GM18909 (cell line): ENCODE results near the gene ROGDI.
A peak's percentile ranks its signal among the peaks of the same experiment; 100 is the strongest.

Source experiments
- ATAC-seq: cut with Tn5 transposase; IDR thresholded peaks from one replicate; pipeline ENCODE4 v1.9.1; 2021; ENCODE audit warnings: mild to moderate bottlenecking; ENCODE audit not compliant: unreplicated experiment, poor library complexity

Gene ROGDI

DNA sequence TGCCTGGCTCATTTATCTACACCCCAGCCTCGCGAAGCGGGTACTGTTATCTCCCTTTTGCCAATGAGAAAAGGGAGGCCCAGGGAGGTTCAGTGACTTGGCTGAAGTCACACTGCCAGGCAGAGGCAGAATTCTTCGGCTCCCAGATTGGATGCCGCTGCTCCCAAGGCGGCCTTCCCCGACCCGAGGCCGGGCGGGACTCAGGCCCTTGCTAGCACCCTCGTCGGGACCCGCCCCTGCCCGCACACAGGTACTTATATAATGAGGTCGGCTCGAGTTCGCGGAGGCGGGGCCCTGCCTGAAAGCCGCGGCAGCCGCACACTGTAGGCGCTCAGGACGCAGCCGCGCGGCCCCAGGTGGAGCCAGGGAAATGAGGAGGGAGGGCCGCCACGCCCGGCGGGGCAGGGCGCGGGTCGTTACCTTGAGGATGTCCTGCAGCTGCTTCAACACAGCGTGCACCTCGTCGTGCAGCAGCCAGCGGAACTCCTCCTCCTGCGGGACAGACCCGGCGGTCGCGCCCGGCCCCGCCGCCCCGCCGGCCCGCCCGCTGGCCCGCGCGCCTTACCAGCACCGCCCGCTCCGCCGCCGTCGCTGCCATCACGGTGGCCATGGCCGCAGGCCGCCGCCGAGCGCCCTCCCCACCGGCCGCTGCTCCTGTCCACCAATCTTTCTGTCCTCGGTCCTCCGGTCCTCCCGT, at the start of gene ROGDI:
TSS of gene ROGDI (minus strand) at position 672 of the 697 bp plus-strand sequence. CDS start at position 610, 62 bp downstream.
- ATAC-seq: peak; percentile 51

- ATAC-seq: no peak
Observed at GRCh38 chr16:4850211-4850610, 47.8 kb upstream of the ROGDI start.

DNA sequence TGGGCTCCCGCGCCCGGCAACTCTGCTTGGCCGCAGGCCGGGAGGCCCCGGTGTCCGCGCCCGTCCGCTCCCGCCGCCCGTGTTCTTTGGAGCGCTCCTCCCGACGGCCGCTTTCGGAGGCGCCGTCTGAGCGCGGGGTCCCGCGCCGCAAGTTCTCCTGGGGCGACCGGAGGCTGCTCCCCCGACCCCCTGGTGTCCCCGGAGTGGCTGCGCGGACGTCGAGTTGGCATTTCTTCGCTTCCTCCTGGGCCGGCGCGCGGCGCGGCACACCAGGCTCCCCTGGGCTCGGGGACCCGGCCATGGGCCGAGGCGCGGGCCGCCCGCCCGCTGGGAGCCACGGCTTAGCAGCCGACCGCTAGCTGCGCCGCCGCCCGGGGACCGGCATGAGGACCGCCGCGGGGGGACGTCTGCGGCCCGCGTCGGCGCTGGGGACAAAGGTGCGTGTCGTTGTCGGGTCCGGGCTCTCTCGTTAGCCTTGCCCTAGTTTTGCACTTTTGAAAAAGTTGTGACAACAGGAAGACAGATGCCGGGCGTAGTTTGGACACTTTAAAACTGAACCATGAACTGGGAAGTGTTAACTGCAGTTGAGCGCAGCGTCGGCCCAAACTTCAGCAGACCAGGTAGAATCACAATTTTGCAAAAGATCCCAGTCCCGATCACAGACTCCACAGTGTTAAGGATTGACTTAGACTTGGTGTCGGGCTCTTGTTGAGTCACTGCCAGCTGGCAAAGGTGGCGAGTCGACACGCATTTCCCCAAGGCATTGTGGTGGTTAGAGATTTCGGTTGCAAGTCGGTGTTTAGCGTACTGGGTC, 45.5 kb upstream of the ROGDI start:
- ATAC-seq: peak; percentile 26

GRCh38 chr16:4846901-4847773, 44.7 kb upstream of the ROGDI start, which contains the start of the genes GLYR1 and UBN1:
Gene GLYR1 (minus strand): TSS chr16:4847288. CDS start chr16:4847265, 23 bp downstream.
Gene UBN1 (plus strand): TSS chr16:4847481. CDS start chr16:4852918, 5,437 bp downstream.
- ATAC-seq: peak; percentile 88

- peak; percentile 36 for ATAC-seq
Observed at GRCh38 chr16:4846503-4846900, 44.1 kb upstream of the ROGDI start.

DNA sequence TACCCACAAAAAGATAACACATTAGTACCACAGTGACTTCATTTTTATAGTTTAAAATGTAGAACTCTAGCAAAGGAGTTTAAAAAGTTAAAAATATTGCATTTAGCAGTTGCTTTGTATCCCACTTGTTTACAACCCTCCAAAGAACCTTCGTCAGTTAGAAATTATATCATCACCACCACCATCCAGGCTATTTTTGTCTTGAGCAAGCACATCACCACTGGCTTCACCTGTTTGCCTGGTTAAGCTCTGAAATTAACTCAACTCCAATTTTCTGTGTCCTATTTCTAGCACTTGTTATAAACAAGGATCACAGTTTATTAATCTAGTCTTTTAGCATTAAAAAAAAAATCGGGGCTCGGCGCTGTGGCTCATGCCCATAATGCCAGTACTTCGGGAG, 38.6 kb upstream of the ROGDI start:
- no peak for ATAC-seq

- no peak for ATAC-seq
Observed at GRCh38 chr16:4839942-4840341, 37.5 kb upstream of the ROGDI start.

DNA sequence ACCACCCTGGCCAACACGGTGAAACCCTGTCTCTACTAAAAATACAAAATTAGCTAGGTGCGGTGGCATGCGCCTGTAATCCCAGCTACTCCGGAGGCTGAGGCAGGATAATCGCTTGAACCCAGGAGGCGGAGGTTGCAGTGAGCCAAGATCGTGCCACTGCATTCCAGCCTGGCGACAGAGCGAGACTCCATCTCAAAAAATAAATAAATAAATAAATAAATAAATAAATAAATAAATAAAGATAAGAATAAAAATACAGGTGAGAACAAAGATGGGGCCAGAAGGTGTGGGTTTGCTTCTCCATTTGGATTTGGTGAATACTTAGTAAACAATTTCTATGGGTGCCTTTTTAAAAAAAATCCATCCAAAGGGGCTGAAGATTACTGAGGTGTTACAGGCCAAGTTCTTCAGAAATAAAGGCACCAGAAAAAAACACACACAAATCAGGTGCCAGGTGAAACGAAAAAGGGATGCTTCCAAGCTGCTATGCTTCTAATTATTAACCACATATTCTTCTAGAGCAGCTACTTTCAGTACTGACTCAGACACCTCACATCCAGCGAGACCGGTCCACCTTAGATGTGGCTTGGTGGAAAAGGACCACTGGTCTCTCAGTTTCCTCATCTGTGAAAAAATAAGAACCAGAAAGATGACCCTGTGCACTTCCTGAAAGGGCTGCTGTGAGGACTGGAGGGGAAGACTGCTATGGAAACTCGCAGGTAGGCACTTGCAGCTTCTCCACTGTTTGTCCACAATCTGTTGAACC, 35.5 kb upstream of the ROGDI start:
- ATAC-seq: no peak

DNA sequence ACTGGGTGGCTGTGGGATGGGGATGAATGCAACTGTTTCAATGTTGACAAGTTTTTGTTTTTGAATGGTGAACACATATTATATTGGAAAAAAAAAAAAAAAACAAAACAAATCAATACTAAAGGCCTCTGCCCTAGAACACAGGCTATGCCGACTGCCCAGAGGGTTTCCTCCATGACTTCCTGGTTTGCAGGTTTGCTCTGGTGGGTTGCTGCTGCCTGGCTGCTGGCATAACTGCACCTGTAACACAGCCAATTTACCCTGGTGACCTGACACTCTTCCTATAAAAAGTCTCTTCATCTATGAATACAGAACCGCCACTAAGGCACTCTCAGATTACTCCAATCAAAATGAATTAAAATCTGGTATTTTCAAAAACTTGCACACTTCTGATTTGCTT, 34.3 kb upstream of the ROGDI start:
- ATAC-seq: no peak

DNA sequence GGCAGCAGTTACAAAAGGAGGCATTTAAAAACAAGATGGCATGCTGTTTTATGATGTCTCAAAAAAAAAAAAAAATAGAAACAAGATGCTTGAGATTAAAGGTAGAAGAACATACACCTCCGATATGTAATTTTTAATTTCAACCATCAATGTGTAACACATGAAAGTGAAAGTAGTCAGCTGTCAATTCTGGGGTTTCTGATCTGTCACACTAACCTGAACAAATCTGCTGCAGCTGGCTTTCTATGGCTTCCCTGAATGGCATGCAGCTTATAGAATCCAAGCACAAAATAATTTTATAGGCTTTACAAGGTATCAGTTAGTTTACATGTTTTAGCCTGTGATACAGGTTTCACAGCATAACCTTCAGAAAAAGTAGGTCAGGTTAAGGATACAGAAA, 31.2 kb upstream of the ROGDI start:
- no peak for ATAC-seq

GRCh38 chr16:4832698-4833343, 30.4 kb upstream of the ROGDI start:
- no peak for ATAC-seq

DNA sequence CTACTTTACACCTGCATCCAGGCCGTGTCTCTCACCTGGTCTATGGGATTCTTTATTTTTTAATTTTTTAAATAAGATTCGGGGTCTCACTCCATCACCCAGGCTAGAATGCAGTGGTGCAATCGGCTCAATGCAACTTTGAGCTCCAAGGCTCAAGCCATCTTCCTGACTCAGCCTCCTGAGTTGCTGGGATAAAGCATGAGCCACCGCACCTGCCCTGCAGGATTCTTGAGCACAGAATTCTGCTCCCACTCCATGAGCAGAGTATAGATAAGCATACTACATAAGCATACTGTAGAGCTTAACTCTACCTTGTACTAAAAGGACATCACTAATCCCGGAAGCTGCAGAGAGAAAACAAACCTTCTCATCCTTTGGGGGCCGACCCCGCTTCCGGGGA, 29.2 kb upstream of the ROGDI start:
- ATAC-seq: no peak

DNA sequence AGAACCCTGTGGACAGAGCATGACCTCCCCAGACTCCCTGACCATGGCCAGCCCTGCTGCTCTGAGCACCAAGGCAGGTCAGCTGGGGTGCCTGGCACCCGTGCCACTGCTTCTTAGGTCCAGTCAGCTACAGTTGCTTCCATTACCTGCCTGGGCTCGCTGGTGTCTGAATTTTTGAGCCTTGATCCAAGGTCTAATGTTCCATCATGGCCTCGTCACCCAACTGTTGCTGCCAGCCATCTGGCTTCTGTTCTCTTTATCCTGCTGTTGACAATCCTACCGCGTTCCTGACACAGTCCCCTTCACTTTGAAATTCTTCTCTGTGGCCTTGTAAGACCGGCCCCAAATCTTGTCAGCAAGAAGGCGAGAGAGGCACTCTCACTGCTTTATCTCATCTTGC, 28.0 kb upstream of the ROGDI start:
- ATAC-seq: no peak

- ATAC-seq: no peak
Observed at GRCh38 chr16:4828567-4829321, 26.3 kb upstream of the ROGDI start.

DNA sequence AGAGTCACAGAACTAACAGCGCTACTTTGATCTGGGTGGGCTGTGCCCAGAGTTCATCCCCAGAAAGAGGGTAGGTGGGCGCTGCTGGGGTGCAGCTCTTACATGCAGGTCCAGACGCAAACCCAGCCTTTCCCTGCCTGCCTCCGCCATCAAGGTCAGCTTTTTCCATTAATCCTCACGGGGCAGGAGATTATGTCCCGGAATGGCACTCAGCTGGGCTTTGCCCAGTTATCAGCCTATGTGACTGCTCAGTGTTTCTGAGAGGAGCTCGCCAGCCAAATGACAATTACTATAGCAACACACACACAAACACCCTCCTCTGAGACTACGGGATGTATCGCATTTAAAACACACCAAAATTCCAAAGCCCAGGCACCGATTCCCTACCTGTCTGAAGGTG, 24.5 kb upstream of the ROGDI start:
- ATAC-seq: no peak

DNA sequence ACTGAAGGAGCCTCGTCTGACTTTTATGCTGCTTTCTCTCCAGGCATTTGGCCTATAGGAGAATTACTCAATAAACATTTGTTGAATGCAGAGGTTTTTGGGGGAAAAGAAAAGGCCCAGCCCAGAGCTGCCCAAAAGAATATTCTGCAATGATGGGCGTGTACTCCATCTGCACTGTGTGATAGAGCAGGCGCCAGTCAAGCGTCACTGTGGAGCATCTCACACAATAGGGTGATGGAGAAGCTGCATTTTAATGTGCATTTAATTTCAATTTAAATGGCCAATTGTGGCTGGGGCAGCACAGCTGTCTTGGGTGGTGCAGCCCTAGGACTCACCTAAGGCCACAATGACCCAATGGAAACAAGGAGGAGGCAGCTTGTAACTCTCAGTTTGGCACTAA, 24.1 kb upstream of the ROGDI start:
- ATAC-seq: no peak

DNA sequence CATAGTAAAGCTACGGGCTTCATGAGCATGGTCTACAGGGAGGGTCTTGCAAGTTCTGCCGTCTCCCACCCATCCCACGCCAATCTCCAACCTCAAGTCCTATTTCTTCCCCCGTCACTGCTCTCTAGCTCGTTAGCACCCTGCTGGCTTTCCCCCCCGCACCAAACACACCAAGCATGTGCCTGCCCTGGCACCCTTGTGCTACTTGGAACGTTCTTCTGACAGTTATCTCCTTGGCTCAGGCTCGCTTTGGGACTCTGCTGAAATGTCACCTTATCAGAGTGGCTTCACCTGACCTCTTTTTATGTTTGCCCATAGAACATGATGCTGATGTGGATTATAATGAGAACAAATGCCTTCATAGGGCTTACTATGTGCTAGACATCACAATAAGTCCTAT, 22.8 kb upstream of the ROGDI start:
- no peak for ATAC-seq

- ATAC-seq: no peak
Observed at GRCh38 chr16:4820652-4821051, 18.2 kb upstream of the ROGDI start.
